PC-9 (cell line): Measurements from ENCODE around the gene SALL4. TPM values are rescaled to one million over a fixed set of nuclear protein-coding genes. Genes with fewer than 3 reads are reported as not detected.

Source experiments
- BruUV-seq: library from RNA; stranded (reverse); fragments of 400-500 nt; replicated peaks from 2 replicates; lab custom pipeline; 2021; lab: Mats Ljungman, UMichigan
- CTCF ChIA-PET: fragments of 300-600 bp; sonication (Branson Sonifier 250); formaldehyde crosslinking; loops from one replicate; lab custom pipeline; 2022; ENCODE audit warnings: antibody characterized with exemption; lab: Charles Lee
- POLR2A ChIA-PET: fragments of 300-600 bp; sonication (Branson Sonifier 250); formaldehyde crosslinking; loops from one replicate; lab custom pipeline; 2022; ENCODE audit warnings: antibody characterized with exemption; ENCODE audit not compliant: unreplicated experiment; lab: Charles Lee
- DNase-seq, 2 experiments: peaks; one replicate each; pipeline versions ENCODE4 v3.0.0 to v3.0.0-alpha.2; 2015 to 2022; ENCODE audit warnings: mixed read lengths in 1 of 2
- H2AFZ ChIP-seq: fragments of 200-600 bp; sonication (generic); 2 replicates; pipeline ENCODE4 v1.8.1; 2017; ENCODE audit warnings: antibody characterized with exemption
- H3F3A ChIP-seq: fragments of 200-600 bp; sonication (generic); 2 replicates; pipeline ENCODE4 v1.8.1; 2017; ENCODE audit warnings: antibody characterized with exemption, mild to moderate bottlenecking, low read depth; ENCODE audit not compliant: insufficient read depth
- H3K27ac ChIP-seq: fragments of 200-600 bp; sonication (generic); 2 replicates; pipeline ENCODE4 v1.6.1; 2016; ENCODE audit warnings: mixed run types
- H3K27me3 ChIP-seq: fragments of 200-600 bp; sonication (generic); 2 replicates; pipeline ENCODE4 v1.6.1; 2016; ENCODE audit warnings: low read depth, mixed run types; ENCODE audit not compliant: insufficient read depth
- H3K36me3 ChIP-seq: fragments of 200-600 bp; sonication (generic); 2 replicates; pipeline ENCODE4 v1.6.1; 2016; ENCODE audit warnings: low read depth, mixed run types
- H3K4me1 ChIP-seq: fragments of 200-600 bp; sonication (generic); replicated peaks from 2 replicates; pipeline ENCODE4 v1.6.1; 2016; ENCODE audit warnings: mixed run types; ENCODE audit not compliant: insufficient read depth
- H3K4me2 ChIP-seq: fragments of 200-600 bp; sonication (generic); 2 replicates; pipeline ENCODE4 v1.6.1; 2017; ENCODE audit warnings: mixed run types
- H3K4me3 ChIP-seq: fragments of 200-600 bp; sonication (generic); 2 replicates; pipeline ENCODE4 v1.6.1; 2016; ENCODE audit warnings: mixed run types
- H3K79me2 ChIP-seq: fragments of 200-600 bp; sonication (generic); 2 replicates; pipeline ENCODE4 v1.6.1; 2017; ENCODE audit warnings: low read depth, mixed run types
- H3K9me2 ChIP-seq: fragments of 200-600 bp; sonication (generic); 2 replicates; pipeline ENCODE4 v1.8.1; 2017; ENCODE audit warnings: mild to moderate bottlenecking; ENCODE audit not compliant: insufficient read depth
- H3K9me3 ChIP-seq: fragments of 200-600 bp; sonication (generic); 2 replicates; pipeline ENCODE4 v1.8.1; 2016; ENCODE audit warnings: low read depth; ENCODE audit not compliant: insufficient read depth
- H4K20me1 ChIP-seq: fragments of 200-600 bp; sonication (generic); 2 replicates; pipeline ENCODE4 v1.8.1; 2017; ENCODE audit not compliant: insufficient read depth
- CTCF ChIP-seq: fragments of 200-600 bp; sonication (generic); conservative IDR thresholded peaks from 2 replicates; pipeline ENCODE4 v1.6.1; 2017; ENCODE audit warnings: mixed run types, antibody characterized with exemption, mild to moderate bottlenecking, moderate library complexity
- EZH2 ChIP-seq: fragments of 200-600 bp; sonication (generic); IDR thresholded peaks from 2 replicates; pipeline ENCODE4 v1.8.0; 2017; ENCODE audit warnings: antibody characterized with exemption, low read depth
- intact Hi-C: fragments of 100-400 bp; cut with micrococcal nuclease; formaldehyde crosslinking; loops from one replicate; pipeline ENCODE4 v1.10.0; 2022; ENCODE audit not compliant: unreplicated experiment
- total RNA-seq: library from RNA; stranded (reverse); gene quantifications from 2 replicates; pipeline ENCODE4 v1.2.3, GENCODE V29; 2021

SALL4 gene
- total RNA-seq, 1 experiment from 2014 or later: 1.6 TPM

- no peak for DNase-seq
- peaks cover 35% of the 10 kb centered on the region for H3K4me1 ChIP-seq
- H3F3A ChIP-seq: peaks cover 24% of the 10 kb centered on the region; the same call in 1 of the 2 replicates
- H3K27me3 ChIP-seq: no peaks in the 10 kb centered on the region
- H3K9me3 ChIP-seq: no peaks in the 10 kb centered on the region
- ChIA-PET CTCF (no interaction called here), POLR2A (no interaction called here)
- H3K79me2 ChIP-seq: peaks cover under 1% of the 10 kb centered on the region; the same call in 1 of the 2 replicates
- no peak overlapping the region for H3K27ac ChIP-seq
- no peaks in the 10 kb centered on the region for H3K9me2 ChIP-seq
- intact Hi-C loops: loop anchor here (5.0 kb wide), 1 partner anchor 193 kb away; no protein-coding TSS in a partner anchor
- no peaks in the 10 kb centered on the region for H3K36me3 ChIP-seq
- BruUV-seq: no TSS peak
- H2AFZ ChIP-seq: no peak overlapping the region
- H3K4me2 ChIP-seq: no peak overlapping the region
- no peak overlapping the region for H3K4me3 ChIP-seq
- H4K20me1 ChIP-seq: no peaks in the 10 kb centered on the region
- TF ChIP-seq CTCF (no peak), EZH2 (no peak)
Measured at GRCh38 chr20:51804754-51805153, 2.4 kb upstream of the SALL4 start.

- no peaks in the 10 kb centered on the region for H3K9me2 ChIP-seq
- H3K27me3 ChIP-seq: no peaks in the 10 kb centered on the region
- intact Hi-C loops: loop anchor here (5.0 kb wide), 1 partner anchor 194 kb away; no protein-coding TSS in a partner anchor
- no peaks in the 10 kb centered on the region for H3K36me3 ChIP-seq
- H3K9me3 ChIP-seq: no peaks in the 10 kb centered on the region
- no peak for TF ChIP-seq CTCF
- no peak for TF ChIP-seq EZH2
- H3K4me2 ChIP-seq: peak overlapping the region; percentile 60
- H2AFZ ChIP-seq: no peak overlapping the region
- H3K79me2 ChIP-seq: peaks cover 11% of the 10 kb centered on the region
- H3K27ac ChIP-seq: peak overlapping the region; percentile 81
- H3K4me3 ChIP-seq: peak overlapping the region; percentile 26; the same call in 1 of the 2 replicates
- peak; percentile 35 to 99 for DNase-seq
- no peaks in the 10 kb centered on the region for H4K20me1 ChIP-seq
- POLR2A ChIA-PET: no interaction called here
- BruUV-seq: no TSS peak
- H3K4me1 ChIP-seq: peaks cover 50% of the 10 kb centered on the region
- H3F3A ChIP-seq: peaks cover 31% of the 10 kb centered on the region; the same call in 1 of the 2 replicates
- CTCF ChIA-PET: interaction anchor here (0.6 kb wide), 2 partner anchors 42 to 171 kb away, joined by 5 to 13 read pairs; no protein-coding TSS in a partner anchor
Measured at GRCh38 chr20:51803148-51803854, 980 bp upstream of the SALL4 start.

GRCh38 chr20:51801823-51802123 is 548 bp downstream of the SALL4 start:
- peaks cover 46% of the 10 kb centered on the region; the same call in 1 of the 2 replicates for H3F3A ChIP-seq
- no peaks in the 10 kb centered on the region for H3K27me3 ChIP-seq
- ChIA-PET POLR2A (no interaction called here), CTCF (no interaction called here)
- H3K4me1 ChIP-seq: peaks cover 65% of the 10 kb centered on the region
- H3K9me2 ChIP-seq: no peaks in the 10 kb centered on the region
- no peaks in the 10 kb centered on the region for H3K9me3 ChIP-seq
- no TSS peak for BruUV-seq
- intact Hi-C loops: loop anchor here (2.0 to 5.0 kb wide), 3 partner anchors 165 to 281 kb away; no protein-coding TSS in a partner anchor
- no peak for DNase-seq
- peak overlapping the region; percentile 97; the same call in 1 of the 2 replicates for H2AFZ ChIP-seq
- no peaks in the 10 kb centered on the region for H4K20me1 ChIP-seq
- H3K36me3 ChIP-seq: no peaks in the 10 kb centered on the region
- peak overlapping the region; percentile 78 for H3K4me3 ChIP-seq
- no peak for TF ChIP-seq EZH2
- no peak for TF ChIP-seq CTCF
- peak overlapping the region; percentile 97 for H3K4me2 ChIP-seq
- peak overlapping the region; percentile 56; the same call in 1 of the 2 replicates for H3K27ac ChIP-seq
- H3K79me2 ChIP-seq: peaks cover 11% of the 10 kb centered on the region
